IMR-90 (cell line): Measurements from ENCODE around the gene GRHL3. TPM values are rescaled to one million over a fixed set of nuclear protein-coding genes. Genes with fewer than 3 reads are reported as not detected.

ENCODE experiments used
- ATAC-seq: fragments of 200-7000 bp; cut with Tn5 transposase; 2 replicates; pipeline ENCODE4 v1.9.1; 2020; ENCODE audit warnings: low read depth, mild to moderate bottlenecking, moderate library complexity
- BruUV-seq: library from RNA; stranded (reverse); fragments of 400-500 nt; replicated peaks from 2 replicates; lab custom pipeline; 2021; lab: Mats Ljungman, UMichigan
- CTCF ChIA-PET: fragments of 300-600 bp; formaldehyde crosslinking; extraction: SDS; loops from one replicate; lab custom pipeline; 2021; ENCODE audit warnings: antibody characterized with exemption; lab: Yijun Ruan, JAX
- POLR2A ChIA-PET: fragments of 300-600 bp; sonication (Branson Sonifier 250); formaldehyde crosslinking; loops from one replicate; lab custom pipeline; 2022; ENCODE audit warnings: antibody characterized with exemption; ENCODE audit not compliant: unreplicated experiment; lab: Charles Lee
- DNase-seq: peaks from one replicate; pipeline ENCODE4 v3.0.0; 2013
- H2AFZ ChIP-seq: replicated peaks from 2 replicates; pipeline ENCODE3; 2013; ENCODE audit warnings: low read length, mild to moderate bottlenecking; ENCODE audit not compliant: poor library complexity
- H2AK5ac ChIP-seq: 2 replicates; pipeline ENCODE4 v1.6.1; 2013; ENCODE audit warnings: low read depth, low read length, inconsistent platforms
- H2AK9ac ChIP-seq: replicated peaks from 2 replicates; pipeline ENCODE3; 2013; ENCODE audit warnings: mild to moderate bottlenecking, low read depth, low read length, moderate library complexity; ENCODE audit not compliant: poor library complexity
- H2BK120ac ChIP-seq: 2 replicates; pipeline ENCODE4 v1.6.1; 2013; ENCODE audit warnings: low read depth, low read length, inconsistent platforms
- H2BK15ac ChIP-seq: 3 replicates; pipeline ENCODE4 v1.6.1; 2013; ENCODE audit warnings: low read depth, low read length, inconsistent platforms
- H2BK20ac ChIP-seq: 2 replicates; pipeline ENCODE4 v1.6.1; 2013; ENCODE audit warnings: low read depth, mild to moderate bottlenecking, inconsistent platforms, low read length, moderate library complexity
- H2BK5ac ChIP-seq: 2 replicates; pipeline ENCODE4 v1.6.1; 2013; ENCODE audit warnings: mild to moderate bottlenecking, low read depth, low read length, inconsistent platforms; ENCODE audit not compliant: poor library complexity, severe bottlenecking
- H3K14ac ChIP-seq: replicated peaks from 2 replicates; pipeline ENCODE4 v1.6.1; 2013; ENCODE audit warnings: low read depth, low read length, inconsistent platforms
- H3K18ac ChIP-seq: 2 replicates; pipeline ENCODE4 v1.6.1; 2013; ENCODE audit warnings: low read depth, low read length, control low read depth
- H3K23ac ChIP-seq: 2 replicates; pipeline ENCODE4 v1.6.1; 2013; ENCODE audit warnings: low read depth, low read length, inconsistent platforms
- H3K27ac ChIP-seq: 2 replicates; pipeline ENCODE4 v1.5.1; 2013; ENCODE audit warnings: mild to moderate bottlenecking, control low read depth, low read length; ENCODE audit not compliant: insufficient read depth
- H3K27me3 ChIP-seq: 2 replicates; pipeline ENCODE4 v1.6.1; 2013; ENCODE audit warnings: low read length; ENCODE audit not compliant: control insufficient read depth, insufficient read depth
- H3K36me3 ChIP-seq: 2 replicates; pipeline ENCODE4 v1.6.1; 2013; ENCODE audit warnings: low read length, mixed read lengths; ENCODE audit not compliant: control insufficient read depth, insufficient read depth
- H3K4ac ChIP-seq: 2 replicates; pipeline ENCODE4 v1.6.1; 2013; ENCODE audit warnings: low read depth, low read length, inconsistent platforms
- H3K4me1 ChIP-seq: 2 replicates; pipeline ENCODE4 v1.6.1; 2013; ENCODE audit warnings: low read length, mixed read lengths; ENCODE audit not compliant: control insufficient read depth, insufficient read depth
- H3K4me2 ChIP-seq: 2 replicates; pipeline ENCODE4 v1.6.1; 2013; ENCODE audit warnings: low read depth, mild to moderate bottlenecking, control low read depth, low read length, moderate library complexity
- H3K4me3 ChIP-seq: 2 replicates; pipeline ENCODE4 v1.5.1; 2013; ENCODE audit warnings: low read depth, mild to moderate bottlenecking, control low read depth, low read length, moderate library complexity; ENCODE audit not compliant: insufficient read depth
- H3K56ac ChIP-seq: 2 replicates; pipeline ENCODE4 v1.6.1; 2013; ENCODE audit warnings: low read length, inconsistent platforms; ENCODE audit not compliant: insufficient read depth; ENCODE audit errors: extremely low read depth
- H3K79me1 ChIP-seq, 2 experiments: 2 replicates each; pipeline ENCODE4 v1.6.1; 2013; ENCODE audit warnings: low read length in 2 of 2, inconsistent platforms in 1 of 2, low read depth in 1 of 2
- H3K9ac ChIP-seq: 2 replicates; pipeline ENCODE4 v1.6.1; 2013; ENCODE audit warnings: low read depth, low read length, control low read depth
- H3K9me1 ChIP-seq: 2 replicates; pipeline ENCODE4 v1.6.1; 2013; ENCODE audit warnings: low read length, inconsistent platforms; ENCODE audit not compliant: insufficient read depth
- H3K9me3 ChIP-seq: 2 replicates; pipeline ENCODE4 v1.6.1; 2013; ENCODE audit warnings: low read length; ENCODE audit not compliant: control insufficient read depth, insufficient read depth
- H4K20me1 ChIP-seq: 2 replicates; pipeline ENCODE4 v1.6.1; 2013; ENCODE audit warnings: low read length, inconsistent platforms; ENCODE audit not compliant: insufficient read depth
- H4K5ac ChIP-seq: 2 replicates; pipeline ENCODE4 v1.6.1; 2013; ENCODE audit warnings: mild to moderate bottlenecking, low read depth, low read length, control low read depth
- H4K8ac ChIP-seq, 2 experiments: 2 replicates each; pipeline ENCODE4 v1.6.1; 2013; ENCODE audit warnings: low read depth in 2 of 2, low read length in 2 of 2, control low read depth in 1 of 2, inconsistent platforms in 1 of 2
- H4K91ac ChIP-seq: 2 replicates; pipeline ENCODE4 v1.6.1; 2013; ENCODE audit warnings: low read depth, low read length, inconsistent platforms; ENCODE audit not compliant: insufficient read depth
- CHD1 ChIP-seq: IDR thresholded peaks from 2 replicates; pipeline ENCODE4 v1.6.1; 2012; ENCODE audit warnings: low read depth, low read length, improper control_type of control experiment
- MAFK ChIP-seq: IDR thresholded peaks from 2 replicates; pipeline ENCODE4 v1.6.1; 2012; ENCODE audit warnings: low read depth, low read length, improper control_type of control experiment
- POLR2A ChIP-seq: IDR thresholded peaks from 2 replicates; pipeline ENCODE4 v1.6.1; 2012; ENCODE audit warnings: mild to moderate bottlenecking, low read depth, low read length
- RCOR1 ChIP-seq: IDR thresholded peaks from 2 replicates; pipeline ENCODE4 v1.6.1; 2012; ENCODE audit warnings: mild to moderate bottlenecking, low read length, improper control_type of control experiment; ENCODE audit not compliant: insufficient replicate concordance
- SMC3 ChIP-seq: fragments of 150-350 bp; IDR thresholded peaks from 2 replicates; pipeline ENCODE4 v1.6.1; 2016; ENCODE audit warnings: low read depth, mild to moderate bottlenecking, antibody characterized with exemption, low read length, moderate library complexity
- WGBS, 2 experiments: methylation state at CpG; one replicate each; pipeline versions ENCODE4 v1.1.5 to v1.1.7; 2013; ENCODE audit warnings: missing lambda C conversion rate in 2 of 2; ENCODE audit not compliant: insufficient read length in 1 of 2; ENCODE audit errors: extremely low coverage in 2 of 2; 5-methylcytosine and 5-hydroxymethylcytosine counted together
- dilution Hi-C: fragments of 300-500 bp; cut with HindIII; formaldehyde crosslinking; loops from one replicate; pipeline ENCODE4 v1.14.3; 2018; ENCODE audit warnings: low sequenced_read_pairs; ENCODE audit not compliant: unreplicated experiment
- in situ Hi-C: fragments of 300-500 bp; cut with MboI; formaldehyde crosslinking; loops from 3 replicates; pipeline ENCODE4 v1.14.3; 2019; ENCODE audit warnings: low sequenced_read_pairs, inconsistent platforms, mixed read lengths
- intact Hi-C: fragments of 100-400 bp; cut with micrococcal nuclease; formaldehyde crosslinking; loops from 2 replicates; pipeline ENCODE4 v1.10.0; 2022
- polyA plus RNA-seq, 3 experiments: library from polyadenylated mRNA; depleted of rRNA; stranded (reverse); fragments of >200 nt; gene quantifications; 2 replicates each; pipeline ENCODE4 v1.2.3, GENCODE V29; 2012; ENCODE audit warnings: low replicate concordance in 1 of 3
- total RNA-seq: library from RNA; depleted of rRNA; stranded (reverse); fragments of >200 nt; gene quantifications from 2 replicates; pipeline ENCODE4 v1.2.3, GENCODE V29; 2012
- TF ChIP-seq, protein P1 (sequence below): conservative IDR thresholded peaks from 2 replicates; pipeline ENCODE4 v1.5.1; 2012; ENCODE audit warnings: mild to moderate bottlenecking, low read depth, low read length, improper control_type of control experiment
- TF ChIP-seq, protein P2 (sequence below): fragments of 150-350 bp; IDR thresholded peaks from 2 replicates; pipeline ENCODE4 v1.6.1; 2016; ENCODE audit warnings: low read depth, mild to moderate bottlenecking, low read length, moderate library complexity, borderline replicate concordance

Gene GRHL3
- total and polyA plus RNA-seq, 2 of the 4 experiments (the other 2 are of a cell fraction): not detected

DNA sequence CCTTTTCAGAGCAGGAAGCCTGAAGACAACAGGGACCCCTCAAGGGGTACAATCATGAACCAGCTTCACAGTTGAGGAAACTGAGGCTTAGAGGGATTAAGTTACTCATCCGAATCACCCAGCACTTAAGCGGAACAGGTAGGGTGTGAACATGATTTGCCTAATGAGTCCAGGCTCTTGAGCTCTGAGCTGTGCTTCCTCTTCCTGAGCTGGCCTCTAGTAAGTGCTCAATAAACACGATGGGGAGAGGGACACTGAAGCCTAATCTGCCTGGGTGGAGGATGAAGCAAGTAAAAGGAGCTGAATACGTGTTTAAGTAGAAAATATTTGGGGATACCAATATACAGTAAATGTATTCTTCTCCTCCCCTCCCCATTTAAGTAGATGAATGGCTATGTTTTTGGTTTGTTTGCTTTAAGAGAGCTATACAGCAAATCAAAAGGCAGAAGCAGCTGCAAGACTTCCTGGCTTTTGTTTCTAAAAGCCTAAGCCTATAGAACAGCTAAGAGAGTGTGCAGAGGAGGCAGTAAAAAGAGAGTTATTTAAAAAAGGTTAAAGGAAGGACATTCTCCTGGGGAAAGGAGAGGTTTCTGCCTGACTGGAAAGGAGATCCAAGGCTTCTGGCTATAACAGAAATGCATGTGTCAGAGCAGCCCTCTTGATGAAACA lies 74.0 kb downstream of the GRHL3 start:
- no peak overlapping the region for H3K18ac ChIP-seq
- H3K27me3 ChIP-seq: no peaks in the 10 kb centered on the region
- peak overlapping the region; percentile 28 for H2BK120ac ChIP-seq
- peak overlapping the region; percentile 88 for H2AK9ac ChIP-seq
- ChIA-PET CTCF (interaction anchor here (1.0 to 5.2 kb wide), 11 partner anchors 8 to 348 kb away, joined by 3 to 170 read pairs (median 4); partner anchors contain the start of genes NIPAL3 and STPG1), POLR2A (interaction anchor here (0.5 to 1.0 kb wide), 2 partner anchors 191 to 442 kb away, joined by 3 to 4 read pairs; no protein-coding TSS in a partner anchor)
- H3K56ac ChIP-seq: no peak overlapping the region
- H3K9ac ChIP-seq: no peak overlapping the region
- H2AK5ac ChIP-seq: peak overlapping the region; percentile 59; the same call in 1 of the 2 replicates
- in situ Hi-C loops (loop anchor here (5.0 to 10.0 kb wide), 2 partner anchors 191 to 242 kb away; no protein-coding TSS in a partner anchor), dilution Hi-C loops (no loop called here), intact Hi-C loops (loop anchor here (10.0 kb wide), 1 partner anchor 192 kb away; no protein-coding TSS in a partner anchor)
- no peak overlapping the region for H2AFZ ChIP-seq
- H2BK20ac ChIP-seq: peak overlapping the region; percentile 27; the same call in 1 of the 2 replicates
- no peak overlapping the region; the same call in 1 of the 2 replicates for H4K5ac ChIP-seq
- H3K14ac ChIP-seq: peak overlapping the region; percentile 49; the same call in 1 of the 2 replicates
- H3K4me3 ChIP-seq: no peak overlapping the region
- peak overlapping the region; percentile 18; the same call in 1 of the 2 replicates for H3K23ac ChIP-seq
- no peak overlapping the region for H3K4me2 ChIP-seq
- H3K9me1 ChIP-seq: 0 out of 2 replicates have a peak, but pooled peaks cover 3% of the 10 kb centered on the region
- WGBS, 2 experiments: 100% methylated on average over 2 of the region's 4 CpGs; no CpG with 5 or more reads in 1 of the 2 experiments
- H4K20me1 ChIP-seq: no peaks in the 10 kb centered on the region
- H3K79me1 ChIP-seq: peaks cover 0 to 22% of the 10 kb centered on the region in 2 experiments; a peak in 1 of 4 replicates
- ATAC-seq (no peak; the same call in 1 of the 2 replicates), DNase-seq (no peak)
- H3K9me3 ChIP-seq: no peaks in the 10 kb centered on the region
- peak overlapping the region; percentile 14 for H3K4ac ChIP-seq
- no peak for TF ChIP-seq CHD1
- TF ChIP-seq, protein P1, sequence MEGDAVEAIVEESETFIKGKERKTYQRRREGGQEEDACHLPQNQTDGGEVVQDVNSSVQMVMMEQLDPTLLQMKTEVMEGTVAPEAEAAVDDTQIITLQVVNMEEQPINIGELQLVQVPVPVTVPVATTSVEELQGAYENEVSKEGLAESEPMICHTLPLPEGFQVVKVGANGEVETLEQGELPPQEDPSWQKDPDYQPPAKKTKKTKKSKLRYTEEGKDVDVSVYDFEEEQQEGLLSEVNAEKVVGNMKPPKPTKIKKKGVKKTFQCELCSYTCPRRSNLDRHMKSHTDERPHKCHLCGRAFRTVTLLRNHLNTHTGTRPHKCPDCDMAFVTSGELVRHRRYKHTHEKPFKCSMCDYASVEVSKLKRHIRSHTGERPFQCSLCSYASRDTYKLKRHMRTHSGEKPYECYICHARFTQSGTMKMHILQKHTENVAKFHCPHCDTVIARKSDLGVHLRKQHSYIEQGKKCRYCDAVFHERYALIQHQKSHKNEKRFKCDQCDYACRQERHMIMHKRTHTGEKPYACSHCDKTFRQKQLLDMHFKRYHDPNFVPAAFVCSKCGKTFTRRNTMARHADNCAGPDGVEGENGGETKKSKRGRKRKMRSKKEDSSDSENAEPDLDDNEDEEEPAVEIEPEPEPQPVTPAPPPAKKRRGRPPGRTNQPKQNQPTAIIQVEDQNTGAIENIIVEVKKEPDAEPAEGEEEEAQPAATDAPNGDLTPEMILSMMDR: no peak
- no peak for TF ChIP-seq POLR2A
- no peak for TF ChIP-seq MAFK
- no peak for TF ChIP-seq SMC3
- no peak for TF ChIP-seq RCOR1
- TF ChIP-seq, protein P2, sequence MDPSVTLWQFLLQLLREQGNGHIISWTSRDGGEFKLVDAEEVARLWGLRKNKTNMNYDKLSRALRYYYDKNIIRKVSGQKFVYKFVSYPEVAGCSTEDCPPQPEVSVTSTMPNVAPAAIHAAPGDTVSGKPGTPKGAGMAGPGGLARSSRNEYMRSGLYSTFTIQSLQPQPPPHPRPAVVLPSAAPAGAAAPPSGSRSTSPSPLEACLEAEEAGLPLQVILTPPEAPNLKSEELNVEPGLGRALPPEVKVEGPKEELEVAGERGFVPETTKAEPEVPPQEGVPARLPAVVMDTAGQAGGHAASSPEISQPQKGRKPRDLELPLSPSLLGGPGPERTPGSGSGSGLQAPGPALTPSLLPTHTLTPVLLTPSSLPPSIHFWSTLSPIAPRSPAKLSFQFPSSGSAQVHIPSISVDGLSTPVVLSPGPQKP: no peak
- no peak overlapping the region for H2BK5ac ChIP-seq
- H3K36me3 ChIP-seq: no peaks in the 10 kb centered on the region
- H4K8ac ChIP-seq: peak overlapping the region in 1 of 2 experiments; percentile 11; a peak in 1 of 4 replicates
- BruUV-seq: no TSS peak
- H3K27ac ChIP-seq: no peak overlapping the region
- H2BK15ac ChIP-seq: peak overlapping the region; percentile 31; the same call in 1 of the 3 replicates
- H4K91ac ChIP-seq: peak overlapping the region; percentile 56
- H3K4me1 ChIP-seq: peaks cover 6% of the 10 kb centered on the region
